SK-N-SH (cell line): ENCODE measurements around the gene IFNA16.

ENCODE experiments used
- EP300 ChIP-seq, 2 experiments: IDR thresholded peaks; 2 replicates each; pipeline versions ENCODE4 v1.4.0 to v1.6.1; 2012; ENCODE audit warnings: borderline replicate concordance in 1 of 2, low read depth in 1 of 2, low read length in 1 of 2
- FOXJ3 ChIP-seq: sonication (generic); formaldehyde crosslinking; IDR thresholded peaks from 2 replicates; pipeline ENCODE4 v1.5.1; 2020; ENCODE audit warnings: mild to moderate bottlenecking, missing genetic modification reagents
- FOXM1 ChIP-seq: IDR thresholded peaks from 2 replicates; pipeline ENCODE4 v1.4.0; 2012; ENCODE audit warnings: low read depth, mild to moderate bottlenecking
- MXI1 ChIP-seq: IDR thresholded peaks from 2 replicates; pipeline ENCODE4 v1.6.1; 2012; ENCODE audit warnings: mild to moderate bottlenecking, low read depth, low read length, improper control_type of control experiment
- NRF1 ChIP-seq: IDR thresholded peaks from 2 replicates; pipeline ENCODE4 v1.6.1; 2012; ENCODE audit warnings: low read depth, mild to moderate bottlenecking, low read length
- POLR2AphosphoS5 ChIP-seq: IDR thresholded peaks from 2 replicates; pipeline ENCODE4 v1.6.1; 2012; ENCODE audit warnings: low read depth, low read length
- RAD21 ChIP-seq: IDR thresholded peaks from 2 replicates; pipeline ENCODE4 v1.6.1; 2012; ENCODE audit warnings: mild to moderate bottlenecking, low read length
- SMC3 ChIP-seq: IDR thresholded peaks from 2 replicates; pipeline ENCODE4 v1.6.1; 2012; ENCODE audit warnings: low read depth, low read length, improper control_type of control experiment
- TEAD4 ChIP-seq: IDR thresholded peaks from 2 replicates; pipeline ENCODE4 v1.4.0; 2012; ENCODE audit warnings: mild to moderate bottlenecking, borderline replicate concordance; ENCODE audit not compliant: insufficient read depth
- TF ChIP-seq, protein P1 (sequence below): fragments of 200-600 bp; sonication (generic); IDR thresholded peaks from 2 replicates; pipeline ENCODE4 v1.6.1; 2017; ENCODE audit warnings: antibody characterized with exemption, mild to moderate bottlenecking, moderate library complexity
- TF ChIP-seq, protein P2 (sequence below): IDR thresholded peaks from 2 replicates; pipeline ENCODE4 v1.6.1; 2012; ENCODE audit warnings: mild to moderate bottlenecking, low read depth, low read length, moderate library complexity
- TF ChIP-seq, protein P3 (sequence below): IDR thresholded peaks from 2 replicates; pipeline ENCODE4 v1.4.0; 2012; ENCODE audit warnings: low read depth

DNA sequence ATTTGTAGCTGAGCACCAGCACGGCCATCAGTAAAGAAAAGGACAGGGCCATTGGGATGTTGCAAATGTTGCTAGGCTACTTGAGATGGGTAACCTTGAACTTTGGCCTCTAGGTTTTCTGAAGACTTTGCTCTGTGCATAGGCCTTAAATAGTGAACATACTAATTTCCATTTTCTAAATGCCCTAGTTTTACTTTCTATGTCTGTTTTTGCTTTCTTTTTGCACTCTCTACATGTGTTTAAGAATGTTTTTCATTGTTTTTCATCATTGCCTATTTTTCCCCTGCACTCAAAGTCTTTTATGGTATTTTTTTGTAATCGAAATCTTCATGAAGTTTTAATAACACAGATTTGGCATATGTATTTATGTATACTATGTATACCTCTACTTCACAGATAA is 11.0 kb upstream of the IFNA16 start, which contains the start of gene IFNA17:
- TF ChIP-seq RAD21, result no peak
- TF ChIP-seq EP300 (IDR thresholded peaks at IDR 0.05; ENCODE audit: borderline replicate concordance in 1 of 2, low read depth in 1 of 2, low read length in 1 of 2), result no peak
- TF ChIP-seq, protein P1, sequence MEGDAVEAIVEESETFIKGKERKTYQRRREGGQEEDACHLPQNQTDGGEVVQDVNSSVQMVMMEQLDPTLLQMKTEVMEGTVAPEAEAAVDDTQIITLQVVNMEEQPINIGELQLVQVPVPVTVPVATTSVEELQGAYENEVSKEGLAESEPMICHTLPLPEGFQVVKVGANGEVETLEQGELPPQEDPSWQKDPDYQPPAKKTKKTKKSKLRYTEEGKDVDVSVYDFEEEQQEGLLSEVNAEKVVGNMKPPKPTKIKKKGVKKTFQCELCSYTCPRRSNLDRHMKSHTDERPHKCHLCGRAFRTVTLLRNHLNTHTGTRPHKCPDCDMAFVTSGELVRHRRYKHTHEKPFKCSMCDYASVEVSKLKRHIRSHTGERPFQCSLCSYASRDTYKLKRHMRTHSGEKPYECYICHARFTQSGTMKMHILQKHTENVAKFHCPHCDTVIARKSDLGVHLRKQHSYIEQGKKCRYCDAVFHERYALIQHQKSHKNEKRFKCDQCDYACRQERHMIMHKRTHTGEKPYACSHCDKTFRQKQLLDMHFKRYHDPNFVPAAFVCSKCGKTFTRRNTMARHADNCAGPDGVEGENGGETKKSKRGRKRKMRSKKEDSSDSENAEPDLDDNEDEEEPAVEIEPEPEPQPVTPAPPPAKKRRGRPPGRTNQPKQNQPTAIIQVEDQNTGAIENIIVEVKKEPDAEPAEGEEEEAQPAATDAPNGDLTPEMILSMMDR, result no peak
- TF ChIP-seq SMC3, result no peak
- no peak for TF ChIP-seq FOXM1
- TF ChIP-seq MXI1, result no peak
- TF ChIP-seq, protein P2, sequence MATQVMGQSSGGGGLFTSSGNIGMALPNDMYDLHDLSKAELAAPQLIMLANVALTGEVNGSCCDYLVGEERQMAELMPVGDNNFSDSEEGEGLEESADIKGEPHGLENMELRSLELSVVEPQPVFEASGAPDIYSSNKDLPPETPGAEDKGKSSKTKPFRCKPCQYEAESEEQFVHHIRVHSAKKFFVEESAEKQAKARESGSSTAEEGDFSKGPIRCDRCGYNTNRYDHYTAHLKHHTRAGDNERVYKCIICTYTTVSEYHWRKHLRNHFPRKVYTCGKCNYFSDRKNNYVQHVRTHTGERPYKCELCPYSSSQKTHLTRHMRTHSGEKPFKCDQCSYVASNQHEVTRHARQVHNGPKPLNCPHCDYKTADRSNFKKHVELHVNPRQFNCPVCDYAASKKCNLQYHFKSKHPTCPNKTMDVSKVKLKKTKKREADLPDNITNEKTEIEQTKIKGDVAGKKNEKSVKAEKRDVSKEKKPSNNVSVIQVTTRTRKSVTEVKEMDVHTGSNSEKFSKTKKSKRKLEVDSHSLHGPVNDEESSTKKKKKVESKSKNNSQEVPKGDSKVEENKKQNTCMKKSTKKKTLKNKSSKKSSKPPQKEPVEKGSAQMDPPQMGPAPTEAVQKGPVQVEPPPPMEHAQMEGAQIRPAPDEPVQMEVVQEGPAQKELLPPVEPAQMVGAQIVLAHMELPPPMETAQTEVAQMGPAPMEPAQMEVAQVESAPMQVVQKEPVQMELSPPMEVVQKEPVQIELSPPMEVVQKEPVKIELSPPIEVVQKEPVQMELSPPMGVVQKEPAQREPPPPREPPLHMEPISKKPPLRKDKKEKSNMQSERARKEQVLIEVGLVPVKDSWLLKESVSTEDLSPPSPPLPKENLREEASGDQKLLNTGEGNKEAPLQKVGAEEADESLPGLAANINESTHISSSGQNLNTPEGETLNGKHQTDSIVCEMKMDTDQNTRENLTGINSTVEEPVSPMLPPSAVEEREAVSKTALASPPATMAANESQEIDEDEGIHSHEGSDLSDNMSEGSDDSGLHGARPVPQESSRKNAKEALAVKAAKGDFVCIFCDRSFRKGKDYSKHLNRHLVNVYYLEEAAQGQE, result no peak
- no peak for TF ChIP-seq POLR2AphosphoS5
- no peak for TF ChIP-seq TEAD4
- TF ChIP-seq FOXJ3 (CRISPR knock-in tag), result no peak
- TF ChIP-seq, protein P3, sequence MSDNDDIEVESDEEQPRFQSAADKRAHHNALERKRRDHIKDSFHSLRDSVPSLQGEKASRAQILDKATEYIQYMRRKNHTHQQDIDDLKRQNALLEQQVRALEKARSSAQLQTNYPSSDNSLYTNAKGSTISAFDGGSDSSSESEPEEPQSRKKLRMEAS, result no peak
- TF ChIP-seq NRF1, result no peak
